ENCODE results near the gene SHANK2. TPM values are rescaled to one million over a fixed set of nuclear protein-coding genes. Genes with fewer than 3 reads are reported as not detected.

The SHANK2 gene
- total RNA-seq = 2.6 TPM

DNA sequence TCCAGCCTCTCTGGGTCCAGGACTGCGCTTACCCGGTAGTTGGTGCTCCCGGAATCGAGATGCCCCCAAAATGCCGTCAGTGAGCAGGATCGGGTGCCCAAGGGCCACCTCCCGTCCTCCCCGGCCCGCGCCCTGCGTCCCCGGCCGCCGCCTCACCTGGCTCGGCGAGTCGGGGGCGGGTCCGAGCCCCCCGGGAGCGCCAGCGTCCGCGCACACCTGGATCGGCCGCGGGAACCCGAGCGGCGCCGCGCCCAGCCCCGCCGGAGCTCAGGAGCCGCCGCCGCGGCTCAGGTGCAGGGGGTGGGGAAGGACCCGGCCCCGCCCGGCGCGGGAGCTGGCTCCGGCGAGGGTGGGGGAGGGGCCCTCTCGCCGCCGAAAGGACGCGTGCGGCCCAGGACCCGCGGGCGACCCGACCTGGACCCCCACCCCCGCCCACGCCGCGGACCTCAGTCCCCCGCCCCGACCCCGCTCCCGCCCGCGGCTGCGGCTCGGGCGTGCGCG is at the start of gene SHANK2:
SHANK2 (minus strand) TSS at position 309 of the 501 bp plus-strand sequence. CDS start 105,251 bp downstream, outside the sequence.
- Histone ChIP-seq H3K4me1 (ENCODE audit: control insufficient read depth in 3 of 3, insufficient read depth in 3 of 3, low read length in 3 of 3) (peaks cover 10 to 15% (median 10%) of the 10 kb centered on the region in 3 donors), H3K4me3 (ENCODE audit: low read length in 3 of 3) (peak within 1 kb of the TSS in 2 of 3 donors; percentile 3 to 32), H3K27ac (ENCODE audit: low read depth, low read length) (no peak within 1 kb of the TSS), H3K9ac (ENCODE audit: low read depth in 1 of 3, low read length in 3 of 3) (no peak within 1 kb of the TSS), H3K36me3 (ENCODE audit: control insufficient read depth in 3 of 3, insufficient read depth in 3 of 3, low read length in 3 of 3) (no peaks in the 10 kb centered on the region), H3K27me3 (ENCODE audit: control insufficient read depth in 3 of 3, insufficient read depth in 3 of 3, low read length in 3 of 3) (peaks cover 75 to 82% (median 79%) of the 10 kb centered on the region in 3 donors), H3K9me3 (ENCODE audit: control insufficient read depth in 3 of 3, low read length in 3 of 3) (no peaks in the 10 kb centered on the region)

DNA sequence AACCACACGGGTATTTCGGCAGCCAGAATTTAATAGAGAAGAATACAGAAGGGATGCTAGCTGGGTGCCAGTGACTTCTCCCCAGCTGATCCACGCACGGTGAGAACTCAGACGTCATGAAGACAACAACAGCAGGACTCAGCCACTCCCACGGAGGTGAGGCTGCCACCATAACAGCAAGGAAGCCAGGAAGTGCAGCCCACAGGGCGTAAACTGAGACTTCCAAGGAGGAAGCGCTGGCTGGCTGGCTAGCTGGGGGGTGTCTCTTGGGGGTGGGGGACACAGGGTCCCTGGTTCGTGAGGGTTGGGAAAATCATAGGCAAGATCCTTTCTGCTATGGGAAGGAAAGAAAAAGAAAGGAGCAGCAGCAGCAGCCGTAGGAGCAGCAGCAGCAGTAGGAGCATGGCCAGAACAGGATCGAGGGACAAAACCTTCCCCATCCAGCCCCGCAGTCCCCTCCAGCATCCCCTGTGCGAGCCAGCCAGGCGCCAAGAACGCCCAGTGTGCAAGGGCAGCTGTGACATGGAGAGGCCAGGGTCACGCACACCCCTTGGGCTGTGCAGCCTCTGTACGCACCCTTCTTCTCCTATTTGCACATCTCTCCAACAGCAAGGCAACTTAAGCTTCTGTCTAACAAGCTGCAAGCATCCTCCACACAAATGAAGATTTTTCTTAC is 49.6 kb upstream of the SHANK2 start:
- Histone ChIP-seq H3K36me3 (ENCODE audit: control insufficient read depth in 3 of 3, insufficient read depth in 3 of 3, low read length in 3 of 3) (no peaks in the 10 kb centered on the region), H3K9me3 (ENCODE audit: control insufficient read depth in 3 of 3, low read length in 3 of 3) (no peaks in the 10 kb centered on the region), H3K27ac (ENCODE audit: low read depth, low read length) (no peak overlapping the region), H3K4me3 (ENCODE audit: low read length in 3 of 3) (no peak overlapping the region), H3K4me1 (ENCODE audit: control insufficient read depth in 3 of 3, insufficient read depth in 3 of 3, low read length in 3 of 3) (no peaks in the 10 kb centered on the region), H3K9ac (ENCODE audit: low read depth in 1 of 3, low read length in 3 of 3) (no peak overlapping the region), H3K27me3 (ENCODE audit: control insufficient read depth in 3 of 3, insufficient read depth in 3 of 3, low read length in 3 of 3) (peaks cover 12 to 28% (median 21%) of the 10 kb centered on the region in 3 donors)

DNA sequence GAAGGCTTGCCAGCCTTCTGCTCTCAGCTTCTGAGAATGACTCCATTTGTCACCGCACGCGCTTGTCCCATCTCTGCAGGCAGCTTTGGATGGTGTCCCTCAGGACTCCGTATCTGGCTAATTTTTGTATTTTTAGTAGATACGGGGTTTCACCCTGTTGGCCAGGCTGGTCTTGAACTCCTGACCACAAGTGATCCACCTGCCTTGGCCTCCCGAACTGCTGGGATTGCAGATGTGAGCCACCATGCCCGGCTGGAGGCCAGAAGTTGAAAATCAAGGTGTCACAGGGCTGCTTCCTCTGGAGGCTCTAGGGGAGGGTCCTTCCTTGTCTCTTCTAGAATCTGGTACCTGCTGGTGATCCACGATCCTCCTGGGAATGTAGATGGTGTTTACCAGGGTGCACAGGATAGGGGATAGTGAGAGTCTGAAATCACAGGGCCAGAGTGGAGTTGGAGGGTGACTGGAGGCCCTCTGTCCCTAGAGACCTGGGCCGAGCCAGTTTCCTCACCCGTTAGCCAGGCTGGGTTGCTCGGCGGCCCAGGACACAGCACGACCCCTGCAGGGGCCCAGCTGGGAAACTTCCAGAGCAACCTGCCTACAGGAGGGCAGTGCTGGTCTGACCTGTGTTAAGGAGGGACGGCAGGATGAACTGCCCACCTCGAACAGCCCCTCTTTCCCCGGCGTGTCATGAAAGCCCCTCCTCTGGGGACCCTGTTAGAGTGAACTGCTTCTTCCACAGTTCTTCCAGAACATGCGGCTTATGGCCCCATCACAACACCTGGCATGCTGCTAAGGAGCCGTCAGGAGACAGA is 48.9 kb upstream of the SHANK2 start:
- Histone ChIP-seq H3K4me3 (ENCODE audit: low read length in 3 of 3) (no peak overlapping the region), H3K9me3 (ENCODE audit: control insufficient read depth in 3 of 3, low read length in 3 of 3) (no peaks in the 10 kb centered on the region), H3K27me3 (ENCODE audit: control insufficient read depth in 3 of 3, insufficient read depth in 3 of 3, low read length in 3 of 3) (peaks cover 12 to 28% (median 21%) of the 10 kb centered on the region in 3 donors), H3K36me3 (ENCODE audit: control insufficient read depth in 3 of 3, insufficient read depth in 3 of 3, low read length in 3 of 3) (no peaks in the 10 kb centered on the region), H3K27ac (ENCODE audit: low read depth, low read length) (no peak overlapping the region), H3K9ac (ENCODE audit: low read depth in 1 of 3, low read length in 3 of 3) (no peak overlapping the region), H3K4me1 (ENCODE audit: control insufficient read depth in 3 of 3, insufficient read depth in 3 of 3, low read length in 3 of 3) (no peaks in the 10 kb centered on the region)

DNA sequence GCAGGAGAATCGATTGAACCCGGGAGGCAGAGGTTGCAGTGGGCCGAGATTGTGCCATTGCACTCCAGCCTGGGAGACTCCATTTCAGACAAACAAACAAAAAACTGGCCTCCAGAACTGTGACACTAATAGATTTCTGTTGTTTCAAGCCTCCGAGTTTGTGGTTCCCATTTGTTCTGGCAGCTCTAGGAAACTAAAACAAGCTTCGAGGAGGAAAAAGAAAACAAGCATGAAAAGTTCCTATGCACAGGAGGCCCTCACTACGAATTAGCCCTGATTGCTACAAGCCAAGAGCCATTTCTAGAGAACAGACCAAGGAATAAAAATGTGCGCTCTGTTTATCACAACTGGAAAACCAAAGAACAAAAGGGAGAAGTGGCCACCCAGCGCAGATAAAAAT is 47.8 kb upstream of the SHANK2 start:
- no peaks in the 10 kb centered on the region for H3K9me3 ChIP-seq (ENCODE audit: control insufficient read depth in 3 of 3, low read length in 3 of 3)
- H3K9ac ChIP-seq (ENCODE audit: low read depth in 1 of 3, low read length in 3 of 3) = no peak overlapping the region
- H3K4me1 ChIP-seq (ENCODE audit: control insufficient read depth in 3 of 3, insufficient read depth in 3 of 3, low read length in 3 of 3) = no peaks in the 10 kb centered on the region
- H3K4me3 ChIP-seq (ENCODE audit: low read length in 3 of 3) = no peak overlapping the region
- H3K27ac ChIP-seq (ENCODE audit: low read depth, low read length) = no peak overlapping the region
- H3K36me3 ChIP-seq (ENCODE audit: control insufficient read depth in 3 of 3, insufficient read depth in 3 of 3, low read length in 3 of 3) = no peaks in the 10 kb centered on the region
- peaks cover 12 to 29% (median 22%) of the 10 kb centered on the region in 3 donors for H3K27me3 ChIP-seq (ENCODE audit: control insufficient read depth in 3 of 3, insufficient read depth in 3 of 3, low read length in 3 of 3)

DNA sequence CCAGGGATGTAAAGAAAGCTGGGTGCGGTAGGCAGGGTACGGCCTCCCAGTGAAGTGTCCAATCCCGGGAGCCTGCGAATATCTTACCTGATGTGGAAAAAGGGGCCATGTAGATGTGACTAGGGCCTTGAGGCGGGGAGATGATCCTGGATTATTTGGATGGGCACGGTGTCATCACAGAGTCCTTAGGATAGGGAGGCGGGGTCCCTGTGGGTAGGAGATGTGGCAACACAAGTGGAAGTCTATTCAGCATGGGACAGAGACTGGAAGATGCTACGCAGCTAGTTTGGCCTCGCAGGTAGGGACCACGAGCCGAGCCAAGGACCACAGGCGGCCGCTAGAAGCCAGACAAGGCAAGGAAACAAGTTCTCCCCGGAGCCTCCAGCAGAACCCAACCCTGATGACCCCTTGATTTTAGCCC is 46.4 kb upstream of the SHANK2 start:
- H3K27me3 ChIP-seq (ENCODE audit: control insufficient read depth in 3 of 3, insufficient read depth in 3 of 3, low read length in 3 of 3) = peaks cover 17 to 33% (median 30%) of the 10 kb centered on the region in 3 donors
- no peak overlapping the region for H3K4me3 ChIP-seq (ENCODE audit: low read length in 3 of 3)
- no peaks in the 10 kb centered on the region for H3K9me3 ChIP-seq (ENCODE audit: control insufficient read depth in 3 of 3, low read length in 3 of 3)
- H3K4me1 ChIP-seq (ENCODE audit: control insufficient read depth in 3 of 3, insufficient read depth in 3 of 3, low read length in 3 of 3) = no peaks in the 10 kb centered on the region
- no peaks in the 10 kb centered on the region for H3K36me3 ChIP-seq (ENCODE audit: control insufficient read depth in 3 of 3, insufficient read depth in 3 of 3, low read length in 3 of 3)
- H3K27ac ChIP-seq (ENCODE audit: low read depth, low read length) = no peak overlapping the region
- no peak overlapping the region for H3K9ac ChIP-seq (ENCODE audit: low read depth in 1 of 3, low read length in 3 of 3)

DNA sequence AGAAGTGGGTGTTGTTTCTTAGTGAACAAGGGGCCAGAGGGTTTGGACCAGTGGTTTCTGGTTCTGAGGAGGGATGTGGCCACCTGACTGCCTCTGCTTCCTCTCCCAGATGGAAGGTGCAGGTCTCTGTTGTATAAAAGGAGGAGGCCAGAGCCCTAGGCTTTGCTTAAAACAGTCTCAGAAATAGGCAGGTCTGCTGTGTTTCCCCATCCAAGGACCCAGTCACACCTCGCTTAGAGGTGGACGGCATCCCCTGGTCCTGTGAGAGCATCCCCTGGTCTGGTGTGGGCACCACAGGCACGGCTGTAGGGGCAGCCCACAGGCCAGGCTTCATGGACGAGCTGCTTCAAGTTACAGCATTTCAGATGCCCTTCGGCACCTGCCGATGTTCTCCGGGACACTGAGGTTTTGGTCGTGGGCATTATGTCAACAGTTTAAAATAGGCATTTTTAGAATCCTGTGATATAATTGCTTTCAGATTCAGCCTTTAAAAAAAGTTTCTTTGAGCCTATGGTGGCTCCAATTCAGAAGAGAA is 45.7 kb upstream of the SHANK2 start:
- Histone ChIP-seq H3K4me3 (ENCODE audit: low read length in 3 of 3) (no peak overlapping the region), H3K27ac (ENCODE audit: low read depth, low read length) (no peak overlapping the region), H3K9ac (ENCODE audit: low read depth in 1 of 3, low read length in 3 of 3) (no peak overlapping the region), H3K36me3 (ENCODE audit: control insufficient read depth in 3 of 3, insufficient read depth in 3 of 3, low read length in 3 of 3) (no peaks in the 10 kb centered on the region), H3K4me1 (ENCODE audit: control insufficient read depth in 3 of 3, insufficient read depth in 3 of 3, low read length in 3 of 3) (no peaks in the 10 kb centered on the region), H3K9me3 (ENCODE audit: control insufficient read depth in 3 of 3, low read length in 3 of 3) (no peaks in the 10 kb centered on the region), H3K27me3 (ENCODE audit: control insufficient read depth in 3 of 3, insufficient read depth in 3 of 3, low read length in 3 of 3) (peaks cover 17 to 33% (median 30%) of the 10 kb centered on the region in 3 donors)

DNA sequence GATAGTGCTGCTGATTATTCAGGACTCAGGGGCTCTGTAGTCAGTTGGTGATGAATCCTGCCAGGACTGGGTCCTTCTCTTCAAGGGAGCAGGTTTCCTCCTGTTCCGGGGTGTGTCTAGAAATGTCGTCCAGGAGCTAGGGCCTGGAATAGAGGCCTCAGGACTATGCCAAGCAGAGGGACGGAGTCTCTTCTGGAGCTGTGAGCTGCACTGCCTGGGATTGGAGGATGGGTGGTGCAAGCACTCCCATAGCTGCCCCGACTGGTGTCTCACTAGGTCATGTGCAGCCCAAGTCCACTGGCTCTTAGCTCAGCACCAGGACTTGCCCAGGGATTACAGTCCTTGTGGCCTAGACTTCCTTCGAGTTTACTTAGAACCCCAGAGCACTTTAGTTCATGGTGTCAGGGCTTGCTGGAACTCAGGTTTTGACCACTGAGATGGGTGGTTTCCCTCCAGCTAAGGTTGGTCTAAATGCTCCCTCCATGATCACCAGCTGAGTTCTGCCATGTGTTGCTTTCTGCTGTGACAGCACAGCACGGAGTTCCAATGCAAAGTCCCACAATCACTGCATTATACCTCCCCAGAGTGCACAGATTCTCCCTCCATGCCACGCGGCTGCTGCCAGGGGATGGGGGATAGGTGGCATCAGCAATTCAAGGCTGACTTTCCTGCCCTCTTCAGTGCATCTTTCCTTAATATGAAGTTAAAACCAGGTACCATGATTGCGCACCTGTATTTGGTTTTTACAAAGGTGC is 42.6 kb upstream of the SHANK2 start:
- peaks cover 10 to 23% (median 15%) of the 10 kb centered on the region in 3 donors for H3K27me3 ChIP-seq (ENCODE audit: control insufficient read depth in 3 of 3, insufficient read depth in 3 of 3, low read length in 3 of 3)
- peaks cover 0 to 3% (median 0%) of the 10 kb centered on the region in 3 donors for H3K9me3 ChIP-seq (ENCODE audit: control insufficient read depth in 3 of 3, low read length in 3 of 3)
- H3K4me3 ChIP-seq (ENCODE audit: low read length in 3 of 3) = no peak overlapping the region
- no peak overlapping the region for H3K27ac ChIP-seq (ENCODE audit: low read depth, low read length)
- no peaks in the 10 kb centered on the region for H3K36me3 ChIP-seq (ENCODE audit: control insufficient read depth in 3 of 3, insufficient read depth in 3 of 3, low read length in 3 of 3)
- H3K4me1 ChIP-seq (ENCODE audit: control insufficient read depth in 3 of 3, insufficient read depth in 3 of 3, low read length in 3 of 3) = no peaks in the 10 kb centered on the region
- no peak overlapping the region for H3K9ac ChIP-seq (ENCODE audit: low read depth in 1 of 3, low read length in 3 of 3)

DNA sequence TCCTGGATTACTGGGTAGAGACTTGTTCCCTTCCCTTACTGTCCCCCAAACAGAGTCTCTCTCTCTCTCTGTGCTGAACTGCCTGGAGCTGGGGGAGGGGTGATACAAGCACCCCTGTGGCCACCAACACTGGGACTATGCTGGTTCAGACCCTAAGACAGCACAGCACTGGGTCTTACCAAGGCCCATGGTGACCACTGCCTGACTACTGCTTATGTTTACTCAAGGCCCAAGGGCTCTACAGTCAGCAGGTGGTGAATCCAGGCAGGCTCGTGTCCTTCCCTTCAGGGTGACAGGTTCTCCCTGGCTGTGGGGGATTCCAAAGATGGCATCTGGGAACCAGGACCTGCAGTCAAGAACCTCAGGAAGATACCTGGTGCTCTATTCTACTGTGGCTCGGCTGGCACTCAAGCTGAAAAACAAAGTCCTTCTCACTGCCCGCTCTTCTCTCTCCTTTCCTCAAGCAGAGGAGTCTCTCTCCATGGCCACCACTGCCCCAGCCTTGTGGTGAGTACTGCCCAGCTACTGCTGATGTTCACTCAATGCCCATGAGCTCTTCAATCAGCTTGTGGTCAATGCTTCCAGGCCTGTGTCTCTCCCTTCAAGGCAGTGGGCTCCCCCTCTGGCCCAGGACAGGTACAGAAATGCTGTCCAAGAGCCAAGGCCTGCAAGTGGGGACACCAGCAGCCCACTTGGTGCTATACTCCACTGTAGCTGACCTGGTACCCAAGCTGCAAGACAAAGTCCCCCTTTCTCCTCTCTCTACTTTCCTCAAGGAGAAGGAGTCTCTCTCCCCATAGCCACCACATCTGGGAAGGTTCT is 41.8 kb upstream of the SHANK2 start:
- Histone ChIP-seq H3K36me3 (ENCODE audit: control insufficient read depth in 3 of 3, insufficient read depth in 3 of 3, low read length in 3 of 3) (no peaks in the 10 kb centered on the region), H3K4me1 (ENCODE audit: control insufficient read depth in 3 of 3, insufficient read depth in 3 of 3, low read length in 3 of 3) (no peaks in the 10 kb centered on the region), H3K4me3 (ENCODE audit: low read length in 3 of 3) (no peak overlapping the region), H3K9me3 (ENCODE audit: control insufficient read depth in 3 of 3, low read length in 3 of 3) (peaks cover 0 to 4% (median 3%) of the 10 kb centered on the region in 3 donors), H3K9ac (ENCODE audit: low read depth in 1 of 3, low read length in 3 of 3) (no peak overlapping the region), H3K27me3 (ENCODE audit: control insufficient read depth in 3 of 3, insufficient read depth in 3 of 3, low read length in 3 of 3) (peaks cover 4 to 17% (median 15%) of the 10 kb centered on the region in 3 donors), H3K27ac (ENCODE audit: low read depth, low read length) (no peak overlapping the region)

Measured in skeletal muscle tissue (tissue), 4 donors.